Measurements from ENCODE around the gene TMEM141.

Gene TMEM141

DNA sequence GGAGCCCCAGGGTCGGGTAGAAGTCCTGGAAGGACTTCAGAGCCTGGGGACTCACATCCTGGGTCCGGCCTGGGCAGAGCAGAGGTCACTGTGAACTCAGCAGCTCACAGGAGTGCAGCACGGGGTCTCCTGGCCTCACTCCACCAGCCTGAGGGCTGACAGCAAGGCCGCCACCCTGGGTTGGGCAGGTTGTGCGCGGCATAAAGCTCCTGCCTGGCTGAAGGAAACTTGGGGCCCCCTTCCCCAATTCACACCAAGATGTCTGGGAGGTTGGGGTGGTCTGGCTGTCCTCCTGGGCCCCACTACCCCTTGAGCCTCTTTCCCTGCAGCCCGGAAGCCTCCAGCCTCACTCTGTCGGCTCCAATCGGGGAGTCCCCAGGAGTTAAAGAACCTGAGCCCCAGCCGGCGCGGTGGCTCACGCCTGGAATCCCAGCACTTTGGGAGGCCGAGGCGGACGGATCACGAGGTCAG lies 28.9 kb upstream of the TMEM141 start:
- peaks cover 16% of the 10 kb centered on the region for H3K4me1 ChIP-seq (ENCODE audit: low read length)
- H4K20me1 ChIP-seq (ENCODE audit: insufficient read depth, low read length): no peaks in the 10 kb centered on the region
- H3K9me3 ChIP-seq (ENCODE audit: insufficient read depth, low read length): no peaks in the 10 kb centered on the region
- H2AFZ ChIP-seq (ENCODE audit: low read depth, low read length): no peak overlapping the region
- no peak for TF ChIP-seq EZH2phosphoT487 (IDR thresholded peaks at IDR 0.05; ENCODE audit: low read depth)
- TF ChIP-seq, protein P1, sequence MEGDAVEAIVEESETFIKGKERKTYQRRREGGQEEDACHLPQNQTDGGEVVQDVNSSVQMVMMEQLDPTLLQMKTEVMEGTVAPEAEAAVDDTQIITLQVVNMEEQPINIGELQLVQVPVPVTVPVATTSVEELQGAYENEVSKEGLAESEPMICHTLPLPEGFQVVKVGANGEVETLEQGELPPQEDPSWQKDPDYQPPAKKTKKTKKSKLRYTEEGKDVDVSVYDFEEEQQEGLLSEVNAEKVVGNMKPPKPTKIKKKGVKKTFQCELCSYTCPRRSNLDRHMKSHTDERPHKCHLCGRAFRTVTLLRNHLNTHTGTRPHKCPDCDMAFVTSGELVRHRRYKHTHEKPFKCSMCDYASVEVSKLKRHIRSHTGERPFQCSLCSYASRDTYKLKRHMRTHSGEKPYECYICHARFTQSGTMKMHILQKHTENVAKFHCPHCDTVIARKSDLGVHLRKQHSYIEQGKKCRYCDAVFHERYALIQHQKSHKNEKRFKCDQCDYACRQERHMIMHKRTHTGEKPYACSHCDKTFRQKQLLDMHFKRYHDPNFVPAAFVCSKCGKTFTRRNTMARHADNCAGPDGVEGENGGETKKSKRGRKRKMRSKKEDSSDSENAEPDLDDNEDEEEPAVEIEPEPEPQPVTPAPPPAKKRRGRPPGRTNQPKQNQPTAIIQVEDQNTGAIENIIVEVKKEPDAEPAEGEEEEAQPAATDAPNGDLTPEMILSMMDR (IDR thresholded peaks at IDR 0.05; ENCODE audit: low read depth, low read length): no peak
- no peaks in the 10 kb centered on the region for H3K36me3 ChIP-seq (replicated peaks; ENCODE audit: low read depth, low read length)
- H3K9ac ChIP-seq (ENCODE audit: low read length): no peak overlapping the region
- no peaks in the 10 kb centered on the region for H3K79me2 ChIP-seq (ENCODE audit: low read length)
- no peak overlapping the region for H3K4me2 ChIP-seq (ENCODE audit: low read length)
- no peak overlapping the region for H3K4me3 ChIP-seq (ENCODE audit: low read length)
- H3K27ac ChIP-seq (ENCODE audit: low read length): no peak overlapping the region
- peaks cover 9% of the 10 kb centered on the region; the same call in 1 of the 2 replicates for H3K27me3 ChIP-seq (ENCODE audit: low read depth, low read length)

- H3K27me3 ChIP-seq (ENCODE audit: low read depth, low read length): peaks cover 14% of the 10 kb centered on the region
- peaks cover 24% of the 10 kb centered on the region for H3K4me1 ChIP-seq (ENCODE audit: low read length)
- H3K9me3 ChIP-seq (ENCODE audit: insufficient read depth, low read length): no peaks in the 10 kb centered on the region
- no peak overlapping the region for H2AFZ ChIP-seq (ENCODE audit: low read depth, low read length)
- no peak overlapping the region for H3K4me3 ChIP-seq (ENCODE audit: low read length)
- no peak overlapping the region for H3K27ac ChIP-seq (ENCODE audit: low read length)
- TF ChIP-seq EZH2phosphoT487 (IDR thresholded peaks at IDR 0.05; ENCODE audit: low read depth): no peak
- TF ChIP-seq, protein P1 (IDR thresholded peaks at IDR 0.05; ENCODE audit: low read depth, low read length): no peak
- no peaks in the 10 kb centered on the region for H4K20me1 ChIP-seq (ENCODE audit: insufficient read depth, low read length)
- no peaks in the 10 kb centered on the region for H3K36me3 ChIP-seq (replicated peaks; ENCODE audit: low read depth, low read length)
- no peak overlapping the region for H3K4me2 ChIP-seq (ENCODE audit: low read length)
- no peak overlapping the region for H3K9ac ChIP-seq (ENCODE audit: low read length)
- H3K79me2 ChIP-seq (ENCODE audit: low read length): no peaks in the 10 kb centered on the region
Observed at GRCh38 chr9:136762915-136763648, 28.1 kb upstream of the TMEM141 start.

- Histone ChIP-seq H3K79me2 (ENCODE audit: low read length) (no peaks in the 10 kb centered on the region), H3K4me2 (ENCODE audit: low read length) (no peak overlapping the region), H3K4me1 (ENCODE audit: low read length) (peaks cover 25% of the 10 kb centered on the region), H3K27ac (ENCODE audit: low read length) (no peak overlapping the region), H3K9ac (ENCODE audit: low read length) (no peak overlapping the region), H3K4me3 (ENCODE audit: low read length) (no peak overlapping the region), H4K20me1 (ENCODE audit: insufficient read depth, low read length) (no peaks in the 10 kb centered on the region), H3K36me3 (replicated peaks; ENCODE audit: low read depth, low read length) (no peaks in the 10 kb centered on the region), H3K27me3 (ENCODE audit: low read depth, low read length) (peaks cover 16% of the 10 kb centered on the region), H2AFZ (ENCODE audit: low read depth, low read length) (no peak overlapping the region), H3K9me3 (ENCODE audit: insufficient read depth, low read length) (no peaks in the 10 kb centered on the region)
- no peak for TF ChIP-seq EZH2phosphoT487 (IDR thresholded peaks at IDR 0.05; ENCODE audit: low read depth)
- TF ChIP-seq, protein P1 (IDR thresholded peaks at IDR 0.05; ENCODE audit: low read depth, low read length): no peak
Observed at GRCh38 chr9:136763649-136764035, 27.5 kb upstream of the TMEM141 start.

DNA sequence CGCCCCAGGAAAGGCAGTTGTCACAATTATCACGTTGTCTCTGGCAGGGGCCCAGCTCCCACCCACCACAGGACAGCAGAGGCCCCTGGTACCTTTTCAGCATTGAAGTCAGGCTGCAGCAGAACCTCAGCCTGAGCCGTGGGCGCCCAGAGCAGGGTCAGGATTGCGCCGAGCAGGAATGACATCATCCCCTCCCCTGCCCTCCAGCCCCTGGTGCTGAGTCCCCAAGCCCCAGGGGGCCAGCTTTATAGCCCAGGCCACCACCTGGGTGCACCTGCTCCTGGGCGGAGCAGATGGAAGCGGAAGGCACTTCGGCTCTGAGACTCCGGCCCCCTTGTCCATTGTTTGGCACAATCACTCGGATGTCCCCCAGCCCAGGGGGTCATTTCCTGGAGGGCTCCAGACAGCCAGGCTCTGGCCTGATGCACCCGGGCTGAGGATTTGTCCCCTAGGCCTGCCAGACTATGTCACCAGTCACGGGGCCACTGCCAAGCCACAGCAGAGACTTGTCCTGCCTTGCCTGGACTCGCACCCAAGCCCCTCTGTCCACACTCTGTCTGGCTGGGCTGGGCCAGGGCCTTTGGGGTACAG lies 26.7 kb upstream of the TMEM141 start, which contains the start of gene LCN15:
LCN15 (minus strand) TSS at position 218 of the 591 bp plus-strand sequence; CDS start at position 188, 30 bp downstream.
- H2AFZ ChIP-seq (ENCODE audit: low read depth, low read length): no peak within 1 kb of the TSS
- H4K20me1 ChIP-seq (ENCODE audit: insufficient read depth, low read length): no peaks in the 10 kb centered on the region
- H3K27ac ChIP-seq (ENCODE audit: low read length): no peak within 1 kb of the TSS
- TF ChIP-seq, protein P1 (IDR thresholded peaks at IDR 0.05; ENCODE audit: low read depth, low read length): no peak
- TF ChIP-seq EZH2phosphoT487 (IDR thresholded peaks at IDR 0.05; ENCODE audit: low read depth): no peak
- H3K4me3 ChIP-seq (ENCODE audit: low read length): peak within 1 kb of the TSS; percentile 68; the same call in 1 of the 2 replicates
- no peak within 1 kb of the TSS for H3K9ac ChIP-seq (ENCODE audit: low read length)
- H3K36me3 ChIP-seq (replicated peaks; ENCODE audit: low read depth, low read length): no peaks in the 10 kb centered on the region
- peaks cover 25% of the 10 kb centered on the region for H3K4me1 ChIP-seq (ENCODE audit: low read length)
- H3K79me2 ChIP-seq (ENCODE audit: low read length): no peaks in the 10 kb centered on the region
- no peaks in the 10 kb centered on the region for H3K9me3 ChIP-seq (ENCODE audit: insufficient read depth, low read length)
- peaks cover 16% of the 10 kb centered on the region for H3K27me3 ChIP-seq (ENCODE audit: low read depth, low read length)
- H3K4me2 ChIP-seq (ENCODE audit: low read length): peak within 1 kb of the TSS; percentile 72

Data from OCI-LY3 (cell line).